CD14-positive monocyte (primary cell): ENCODE data around the gene OS9. TPM values are rescaled to one million over a fixed set of nuclear protein-coding genes. Genes with fewer than 3 reads are reported as not detected.

ENCODE experiments used
- DNase-seq, 3 donors: peaks; one replicate each; pipeline ENCODE4 v3.0.0-alpha.2; 2011 to 2022
- H2AFZ ChIP-seq: 2 replicates; pipeline ENCODE4 v1.6.0; 2012; ENCODE audit warnings: mild to moderate bottlenecking, low read depth, low read length, inconsistent platforms; ENCODE audit not compliant: insufficient read depth, poor library complexity, severe bottlenecking
- H3K27ac ChIP-seq, 2 donors: 1 replicate in 1 of 2; 2 replicates in 1 of 2; pipeline ENCODE4 v1.5.1; 2012 to 2013; ENCODE audit warnings: low read length in 2 of 2, control low read depth in 1 of 2, inconsistent platforms in 1 of 2, low read depth in 1 of 2, mild to moderate bottlenecking in 1 of 2
- H3K27me3 ChIP-seq, 2 donors: one replicate each; pipeline versions ENCODE4 v1.6.0 to v1.6.1; 2011 to 2013; ENCODE audit warnings: low read length in 2 of 2; ENCODE audit not compliant: control insufficient read depth in 2 of 2, insufficient read depth in 2 of 2
- H3K36me3 ChIP-seq, 2 donors: replicated peaks in 1 of 2; 1 replicate in 1 of 2; 2 replicates in 1 of 2; pipeline versions ENCODE4 v1.5.1 to v1.6.1; 2012 to 2013; ENCODE audit warnings: low read length in 2 of 2, control low read depth in 1 of 2, inconsistent platforms in 1 of 2, mild to moderate bottlenecking in 1 of 2; ENCODE audit not compliant: insufficient read depth in 2 of 2, control insufficient read depth in 1 of 2
- H3K4me1 ChIP-seq, 2 donors: 1 replicate in 1 of 2; 2 replicates in 1 of 2; pipeline versions ENCODE4 v1.5.1 to v1.6.1; 2012 to 2013; ENCODE audit warnings: low read length in 2 of 2, control low read depth in 1 of 2, inconsistent platforms in 1 of 2, mild to moderate bottlenecking in 1 of 2, moderate library complexity in 1 of 2; ENCODE audit not compliant: insufficient read depth in 2 of 2, control insufficient read depth in 1 of 2
- H3K4me2 ChIP-seq: replicated peaks from 2 replicates; pipeline ENCODE3; 2012; ENCODE audit warnings: low read length, moderate library complexity, mild to moderate bottlenecking; ENCODE audit not compliant: poor library complexity, severe bottlenecking; ENCODE audit errors: extremely low read depth
- H3K4me3 ChIP-seq, 3 experiments: fragments of 200-600 bp in 1 of 3; sonication (generic) in 1 of 3; replicated peaks in 1 of 3; 1 replicate in 2 of 3; 2 replicates in 1 of 3; pipeline ENCODE4 v1.5.1; 2011 to 2013; ENCODE audit warnings: low read length in 3 of 3, mild to moderate bottlenecking in 3 of 3, control low read depth in 2 of 3, low read depth in 2 of 3, inconsistent platforms in 1 of 3, moderate library complexity in 1 of 3
- H3K79me2 ChIP-seq: 2 replicates; pipeline ENCODE4 v1.6.0; 2012; ENCODE audit warnings: mild to moderate bottlenecking, control low read depth, inconsistent platforms, low read length, moderate library complexity; ENCODE audit not compliant: insufficient read depth
- H3K9ac ChIP-seq: 2 replicates; pipeline ENCODE4 v1.6.0; 2017; ENCODE audit warnings: low read length, mild to moderate bottlenecking; ENCODE audit not compliant: insufficient read depth, poor library complexity, severe bottlenecking
- H3K9me3 ChIP-seq, 2 donors: replicated peaks in 1 of 2; 1 replicate in 1 of 2; 2 replicates in 1 of 2; pipeline versions ENCODE4 v1.5.1 to v1.6.1; 2012 to 2013; ENCODE audit warnings: low read length in 2 of 2, control low read depth in 1 of 2; ENCODE audit not compliant: control insufficient read depth in 1 of 2, insufficient read depth in 1 of 2
- H4K20me1 ChIP-seq: 2 replicates; pipeline ENCODE4 v1.6.0; 2012; ENCODE audit warnings: mild to moderate bottlenecking, low read length, control low read depth, moderate library complexity; ENCODE audit not compliant: insufficient read depth
- H3K27ac Mint-ChIP-seq, 7 donors: one replicate each; pipeline ENCODE4 v1.8.0; 2020; ENCODE audit warnings: mild to moderate bottlenecking in 7 of 7, mixed read lengths in 7 of 7, moderate library complexity in 6 of 7, inconsistent platforms in 2 of 7
- H3K27me3 Mint-ChIP-seq, 3 donors: one replicate each; pipeline ENCODE4 v1.8.0; 2021 to 2022; ENCODE audit warnings: low read depth in 3 of 3, mild to moderate bottlenecking in 3 of 3, mixed read lengths in 3 of 3, moderate library complexity in 3 of 3, inconsistent platforms in 1 of 3
- H3K36me3 Mint-ChIP-seq, 2 donors: one replicate each; pipeline ENCODE4 v1.8.0; 2020; ENCODE audit warnings: mixed read lengths in 2 of 2, inconsistent platforms in 1 of 2, mild to moderate bottlenecking in 1 of 2
- H3K4me1 Mint-ChIP-seq: one replicate; pipeline ENCODE4 v1.8.0; 2020; ENCODE audit warnings: mild to moderate bottlenecking, mixed read lengths
- H3K4me3 Mint-ChIP-seq, 2 donors: one replicate each; pipeline ENCODE4 v1.8.0; 2020; ENCODE audit warnings: mild to moderate bottlenecking in 2 of 2, mixed read lengths in 2 of 2, moderate library complexity in 1 of 2
- H3K9me3 Mint-ChIP-seq, 7 donors: one replicate each; pipeline ENCODE4 v1.8.0; 2020 to 2022; ENCODE audit warnings: mixed read lengths in 7 of 7, mild to moderate bottlenecking in 6 of 7, moderate library complexity in 6 of 7, inconsistent platforms in 2 of 7
- WGBS: methylation state at CpG from one replicate; pipeline ENCODE4 v1.1.5; 2013; ENCODE audit warnings: missing lambda C conversion rate; ENCODE audit not compliant: insufficient coverage; 5-methylcytosine and 5-hydroxymethylcytosine counted together
- intact Hi-C, 2 donors: fragments of 100-400 bp; cut with micrococcal nuclease; formaldehyde crosslinking; loops; one replicate each; pipeline versions ENCODE4 v1.15.0 to v1.15.1; 2023
- polyA plus RNA-seq, 3 donors: library from polyadenylated mRNA; depleted of rRNA in 1 of 3; unstranded in 2 of 3; stranded (reverse) in 1 of 3; fragments of 300-500 nt in 2 of 3; fragments of >200 nt in 1 of 3; fragmentation: Illumina TruSeq in 2 of 3; gene quantifications; 1 replicate in 2 of 3; 2 replicates in 1 of 3; pipeline ENCODE4 v1.2.3, GENCODE V29; 2012 to 2021
- TF ChIP-seq, protein P1 (sequence below): fragments of 200-600 bp; IDR thresholded peaks from one replicate; pipeline ENCODE4 v1.8.0; 2022; ENCODE audit warnings: antibody characterized with exemption, mild to moderate bottlenecking

The OS9 gene
- polyA plus RNA-seq, 3 donors, result 90.9 to 484 (median 128) TPM

DNA sequence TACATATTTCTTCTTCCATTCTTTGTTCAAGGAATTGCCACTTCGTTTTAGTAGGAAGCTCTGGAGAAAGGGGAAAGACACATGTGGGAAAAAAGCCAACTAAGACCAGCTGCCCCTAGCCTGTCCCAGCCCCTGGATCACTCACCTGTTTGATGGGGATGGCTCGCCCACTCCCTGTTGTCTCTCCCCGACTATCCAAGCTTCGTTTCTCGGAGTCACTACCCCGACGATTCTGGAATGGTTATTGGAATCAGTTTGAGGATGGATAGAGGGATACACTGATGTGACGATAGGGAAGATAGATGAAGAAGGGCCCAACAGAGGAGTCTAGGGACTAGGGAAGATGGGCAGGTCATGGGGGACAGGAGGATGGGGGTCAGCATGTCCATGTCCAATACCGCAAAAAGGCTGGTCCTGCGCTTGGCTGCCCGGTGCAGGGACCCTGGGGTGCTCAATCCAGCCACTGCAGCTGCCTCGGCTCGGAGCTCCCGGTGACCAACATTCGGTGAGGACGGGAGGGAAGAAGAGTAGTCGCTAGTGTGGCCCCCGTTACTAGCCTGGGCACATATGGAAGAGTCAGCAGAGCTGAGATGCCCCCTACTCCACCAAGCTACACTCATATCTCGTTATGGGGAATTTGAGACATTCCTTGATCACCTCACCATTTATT, 37.6 kb downstream of the OS9 start:
- H3K79me2 ChIP-seq, result no peaks in the 10 kb centered on the region
- TF ChIP-seq, protein P1, sequence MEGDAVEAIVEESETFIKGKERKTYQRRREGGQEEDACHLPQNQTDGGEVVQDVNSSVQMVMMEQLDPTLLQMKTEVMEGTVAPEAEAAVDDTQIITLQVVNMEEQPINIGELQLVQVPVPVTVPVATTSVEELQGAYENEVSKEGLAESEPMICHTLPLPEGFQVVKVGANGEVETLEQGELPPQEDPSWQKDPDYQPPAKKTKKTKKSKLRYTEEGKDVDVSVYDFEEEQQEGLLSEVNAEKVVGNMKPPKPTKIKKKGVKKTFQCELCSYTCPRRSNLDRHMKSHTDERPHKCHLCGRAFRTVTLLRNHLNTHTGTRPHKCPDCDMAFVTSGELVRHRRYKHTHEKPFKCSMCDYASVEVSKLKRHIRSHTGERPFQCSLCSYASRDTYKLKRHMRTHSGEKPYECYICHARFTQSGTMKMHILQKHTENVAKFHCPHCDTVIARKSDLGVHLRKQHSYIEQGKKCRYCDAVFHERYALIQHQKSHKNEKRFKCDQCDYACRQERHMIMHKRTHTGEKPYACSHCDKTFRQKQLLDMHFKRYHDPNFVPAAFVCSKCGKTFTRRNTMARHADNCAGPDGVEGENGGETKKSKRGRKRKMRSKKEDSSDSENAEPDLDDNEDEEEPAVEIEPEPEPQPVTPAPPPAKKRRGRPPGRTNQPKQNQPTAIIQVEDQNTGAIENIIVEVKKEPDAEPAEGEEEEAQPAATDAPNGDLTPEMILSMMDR, result no peak
- H3K9me3 ChIP-seq, result peaks cover 0 to 9% of the 10 kb centered on the region in 2 donors
- H3K4me3 Mint-ChIP-seq, result no peak overlapping the region
- no peak overlapping the region for H3K27ac ChIP-seq
- H3K36me3 ChIP-seq, result peaks cover 71 to 81% of the 10 kb centered on the region in 2 donors
- no peak overlapping the region for H3K9ac ChIP-seq
- H4K20me1 ChIP-seq, result no peaks in the 10 kb centered on the region
- no peak overlapping the region for H3K4me3 ChIP-seq
- WGBS, result 98% methylated on average over 7 of the region's 19 CpGs
- no peak overlapping the region for H3K4me2 ChIP-seq
- no peak for DNase-seq
- H2AFZ ChIP-seq, result no peak overlapping the region
- H3K27ac Mint-ChIP-seq, result no peak overlapping the region
- peaks cover 0 to 9% (median 7%) of the 10 kb centered on the region in 7 donors for H3K9me3 Mint-ChIP-seq
- intact Hi-C loops, result no loop called here
- peaks cover 0 to 1% (median 0%) of the 10 kb centered on the region in 3 donors for H3K27me3 Mint-ChIP-seq
- H3K27me3 ChIP-seq, result no peaks in the 10 kb centered on the region
- peaks cover 65 to 80% of the 10 kb centered on the region in 2 donors for H3K36me3 Mint-ChIP-seq
- no peaks in the 10 kb centered on the region for H3K4me1 Mint-ChIP-seq
- no peaks in the 10 kb centered on the region for H3K4me1 ChIP-seq

GRCh38 chr12:57732270-57732669, 38.3 kb downstream of the OS9 start:
- H2AFZ ChIP-seq, result no peak overlapping the region
- no peak overlapping the region for H3K4me3 Mint-ChIP-seq
- H3K36me3 Mint-ChIP-seq, result peaks cover 69 to 80% of the 10 kb centered on the region in 2 donors
- intact Hi-C loops, result no loop called here
- H3K9ac ChIP-seq, result no peak overlapping the region
- no peaks in the 10 kb centered on the region for H3K79me2 ChIP-seq
- 90% methylated on average over 2 of the region's 4 CpGs for WGBS
- DNase-seq, result no peak
- H3K9me3 Mint-ChIP-seq, result peaks cover 0 to 5% (median 2%) of the 10 kb centered on the region in 7 donors
- peaks cover 0 to 3% of the 10 kb centered on the region in 2 donors for H3K9me3 ChIP-seq
- peaks cover 0 to 1% (median 0%) of the 10 kb centered on the region in 3 donors for H3K27me3 Mint-ChIP-seq
- no peaks in the 10 kb centered on the region for H3K4me1 ChIP-seq
- peaks cover 66 to 81% of the 10 kb centered on the region in 2 donors for H3K36me3 ChIP-seq
- peak overlapping the region in 5 of 7 donors; percentile 21 to 74 (median 46) for H3K27ac Mint-ChIP-seq
- H3K27me3 ChIP-seq, result no peaks in the 10 kb centered on the region
- H3K4me3 ChIP-seq, result no peak overlapping the region
- TF ChIP-seq, protein P1, result no peak
- H4K20me1 ChIP-seq, result no peaks in the 10 kb centered on the region
- no peak overlapping the region for H3K27ac ChIP-seq
- H3K4me2 ChIP-seq, result no peak overlapping the region
- H3K4me1 Mint-ChIP-seq, result no peaks in the 10 kb centered on the region
